Kidney epithelial cell (primary cell): ENCODE data around the gene NKX1-1. TPM values are rescaled to one million over a fixed set of nuclear protein-coding genes. Genes with fewer than 3 reads are reported as not detected.

Experiments used
- DNase-seq: peaks from one replicate; pipeline ENCODE4 v3.0.0-alpha.2; 2010; ENCODE audit warnings: low read depth
- H3K27me3 ChIP-seq: 2 replicates; pipeline ENCODE4 v1.6.0; 2011; ENCODE audit warnings: low read length; ENCODE audit not compliant: control insufficient read depth, insufficient read depth
- H3K36me3 ChIP-seq: 2 replicates; pipeline ENCODE4 v1.5.1; 2011; ENCODE audit warnings: low read length; ENCODE audit not compliant: control insufficient read depth, insufficient read depth
- H3K4me3 ChIP-seq: 2 replicates; pipeline ENCODE4 v1.5.1; 2011; ENCODE audit warnings: low read depth, mild to moderate bottlenecking, control low read depth, low read length
- total RNA-seq: library from RNA; depleted of rRNA; stranded (reverse); fragments of >200 nt; gene quantifications from 2 replicates; pipeline ENCODE4 v1.2.3, GENCODE V29; 2015
- TF ChIP-seq, protein P1 (sequence below): IDR thresholded peaks from 2 replicates; pipeline ENCODE4 v1.5.1; 2011; ENCODE audit warnings: mild to moderate bottlenecking, moderate library complexity, low read length, control low read depth, inconsistent platforms; ENCODE audit not compliant: insufficient read depth, poor library complexity, severe bottlenecking

Gene NKX1-1
- total RNA-seq, 1 donor from 2014 or later = not detected

- DNase-seq = no peak
- Histone ChIP-seq H3K36me3 (no peaks in the 10 kb centered on the region), H3K27me3 (peaks cover 69% of the 10 kb centered on the region), H3K4me3 (no peak overlapping the region)
- TF ChIP-seq, protein P1, sequence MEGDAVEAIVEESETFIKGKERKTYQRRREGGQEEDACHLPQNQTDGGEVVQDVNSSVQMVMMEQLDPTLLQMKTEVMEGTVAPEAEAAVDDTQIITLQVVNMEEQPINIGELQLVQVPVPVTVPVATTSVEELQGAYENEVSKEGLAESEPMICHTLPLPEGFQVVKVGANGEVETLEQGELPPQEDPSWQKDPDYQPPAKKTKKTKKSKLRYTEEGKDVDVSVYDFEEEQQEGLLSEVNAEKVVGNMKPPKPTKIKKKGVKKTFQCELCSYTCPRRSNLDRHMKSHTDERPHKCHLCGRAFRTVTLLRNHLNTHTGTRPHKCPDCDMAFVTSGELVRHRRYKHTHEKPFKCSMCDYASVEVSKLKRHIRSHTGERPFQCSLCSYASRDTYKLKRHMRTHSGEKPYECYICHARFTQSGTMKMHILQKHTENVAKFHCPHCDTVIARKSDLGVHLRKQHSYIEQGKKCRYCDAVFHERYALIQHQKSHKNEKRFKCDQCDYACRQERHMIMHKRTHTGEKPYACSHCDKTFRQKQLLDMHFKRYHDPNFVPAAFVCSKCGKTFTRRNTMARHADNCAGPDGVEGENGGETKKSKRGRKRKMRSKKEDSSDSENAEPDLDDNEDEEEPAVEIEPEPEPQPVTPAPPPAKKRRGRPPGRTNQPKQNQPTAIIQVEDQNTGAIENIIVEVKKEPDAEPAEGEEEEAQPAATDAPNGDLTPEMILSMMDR = no peak
Observed at GRCh38 chr4:1414831-1415680, 8.8 kb upstream of the NKX1-1 start.

DNA sequence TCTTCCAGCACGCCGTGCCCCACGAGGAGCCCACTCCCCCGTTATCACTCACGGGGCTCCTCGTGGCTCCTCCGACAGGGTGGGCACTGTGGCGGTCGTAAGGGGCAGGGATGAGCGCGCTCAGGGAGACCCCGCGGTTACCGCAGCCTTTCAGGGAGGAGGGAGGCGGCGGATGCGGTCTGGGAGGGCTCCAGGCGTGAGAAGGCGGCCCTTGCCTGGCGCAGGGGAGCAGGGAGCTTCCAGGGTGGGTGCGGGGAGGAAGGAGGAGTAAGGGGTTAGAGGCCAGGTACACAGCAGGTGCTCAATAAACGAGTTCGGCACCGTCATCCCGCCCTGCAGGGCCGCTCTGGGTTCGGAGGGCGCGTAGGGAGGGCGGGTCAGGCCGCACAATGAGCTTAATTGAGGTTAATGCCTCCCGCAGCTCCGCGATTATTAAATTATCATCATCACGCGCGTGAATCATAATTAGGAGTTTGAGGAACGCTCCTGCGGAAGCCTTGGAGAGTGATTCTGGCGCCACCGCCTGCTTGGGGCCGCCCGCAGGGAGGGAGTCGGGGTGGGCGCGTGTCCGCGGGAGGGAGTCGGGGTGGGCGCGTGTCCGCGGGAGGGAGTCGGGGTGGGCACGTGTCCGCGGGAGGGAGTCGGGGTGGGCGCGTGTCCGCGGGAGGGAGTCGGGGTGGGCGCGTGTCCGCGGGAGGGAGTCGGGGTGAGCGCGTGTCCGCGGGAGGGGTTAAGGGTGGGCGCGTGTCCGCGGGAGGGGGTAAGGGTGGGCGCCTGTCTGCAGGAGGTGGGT lies 7.6 kb upstream of the NKX1-1 start:
- TF ChIP-seq, protein P1 = no peak
- Histone ChIP-seq H3K27me3 (peaks cover 76% of the 10 kb centered on the region), H3K36me3 (no peaks in the 10 kb centered on the region), H3K4me3 (no peak overlapping the region)
- no peak for DNase-seq

GRCh38 chr4:1413204-1413663 lies 7.0 kb upstream of the NKX1-1 start:
- DNase-seq = no peak
- Histone ChIP-seq H3K4me3 (no peak overlapping the region), H3K36me3 (no peaks in the 10 kb centered on the region), H3K27me3 (peaks cover 78% of the 10 kb centered on the region)
- TF ChIP-seq, protein P1 = no peak

- DNase-seq = no peak
- Histone ChIP-seq H3K27me3 (peaks cover 78% of the 10 kb centered on the region), H3K36me3 (no peaks in the 10 kb centered on the region), H3K4me3 (no peak overlapping the region)
- TF ChIP-seq, protein P1 = no peak
Observed at GRCh38 chr4:1412376-1413203, 6.3 kb upstream of the NKX1-1 start.

- TF ChIP-seq, protein P1 = no peak
- Histone ChIP-seq H3K4me3 (no peak overlapping the region), H3K36me3 (no peaks in the 10 kb centered on the region), H3K27me3 (peaks cover 82% of the 10 kb centered on the region)
- DNase-seq = no peak
Observed at GRCh38 chr4:1411436-1412375, 5.5 kb upstream of the NKX1-1 start.
